KMS-11 (cell line): ENCODE data around the gene TPM4.
"Not testable (repeated sequence)": the region's sequence is repeated elsewhere in the genome, so short reads cannot be mapped to it uniquely, and the experiment has no call there.

Experiments used
- H2AFZ ChIP-seq: fragments of 200-600 bp; sonication (generic); 2 replicates; pipeline ENCODE4 v1.6.1; 2016; ENCODE audit warnings: antibody characterized with exemption, mixed run types, low read depth
- H3K27ac ChIP-seq: fragments of 200-600 bp; sonication (generic); 2 replicates; pipeline ENCODE4 v1.6.1; 2016; ENCODE audit warnings: mild to moderate bottlenecking, mixed run types
- H3K27me3 ChIP-seq: fragments of 200-600 bp; sonication (generic); 2 replicates; pipeline ENCODE4 v1.6.1; 2017; ENCODE audit warnings: mild to moderate bottlenecking, low read depth, mixed run types, moderate library complexity; ENCODE audit not compliant: insufficient read depth
- H3K36me3 ChIP-seq: fragments of 200-600 bp; sonication (generic); 2 replicates; pipeline ENCODE4 v1.6.1; 2017; ENCODE audit warnings: mild to moderate bottlenecking, mixed run types; ENCODE audit not compliant: insufficient read depth
- H3K4me1 ChIP-seq: fragments of 200-600 bp; sonication (generic); 2 replicates; pipeline ENCODE4 v1.6.1; 2016; ENCODE audit warnings: mild to moderate bottlenecking, low read depth, mixed run types; ENCODE audit not compliant: poor library complexity, severe bottlenecking
- H3K4me2 ChIP-seq: fragments of 200-600 bp; sonication (generic); 2 replicates; pipeline ENCODE4 v1.7.0; 2016; ENCODE audit warnings: mild to moderate bottlenecking, mixed run types
- H3K4me3 ChIP-seq: fragments of 200-600 bp; sonication (generic); IDR thresholded peaks from 2 replicates; pipeline ENCODE4 v1.6.1; 2017; ENCODE audit warnings: low read depth, low read length, mixed read lengths; ENCODE audit not compliant: insufficient read depth
- H3K79me2 ChIP-seq: fragments of 200-600 bp; sonication (generic); 2 replicates; pipeline ENCODE4 v1.6.1; 2016; ENCODE audit warnings: low read depth, mixed run types; ENCODE audit not compliant: insufficient read depth
- H3K9ac ChIP-seq: fragments of 200-600 bp; sonication (generic); 2 replicates; pipeline ENCODE4 v1.6.1; 2016; ENCODE audit warnings: mild to moderate bottlenecking, mixed run types
- H4K20me1 ChIP-seq: fragments of 200-600 bp; sonication (generic); 2 replicates; pipeline ENCODE4 v1.6.1; 2016; ENCODE audit warnings: mild to moderate bottlenecking, mixed run types; ENCODE audit not compliant: insufficient read depth
- CTCF ChIP-seq: fragments of 200-600 bp; sonication (generic); conservative IDR thresholded peaks from 2 replicates; pipeline ENCODE4 v1.6.1; 2017; ENCODE audit warnings: low read depth, mild to moderate bottlenecking, antibody characterized with exemption, low read length, moderate library complexity, mixed read lengths

The TPM4 gene

GRCh38 chr19:16096280-16096855 lies 20.1 kb downstream of the TPM4 start:
- no peak for TF ChIP-seq CTCF
- H3K4me3 ChIP-seq: no peak overlapping the region
- peaks cover 9% of the 10 kb centered on the region; the same call in 1 of the 2 replicates for H3K36me3 ChIP-seq
- H3K79me2 ChIP-seq: no peaks in the 10 kb centered on the region; the same call in 1 of the 2 replicates
- no peak overlapping the region for H3K9ac ChIP-seq
- no peak overlapping the region for H3K4me2 ChIP-seq
- H4K20me1 ChIP-seq: no peaks in the 10 kb centered on the region
- no peaks in the 10 kb centered on the region for H3K4me1 ChIP-seq
- no peaks in the 10 kb centered on the region for H3K27me3 ChIP-seq
- no peak overlapping the region for H3K27ac ChIP-seq
- no peak overlapping the region for H2AFZ ChIP-seq

DNA sequence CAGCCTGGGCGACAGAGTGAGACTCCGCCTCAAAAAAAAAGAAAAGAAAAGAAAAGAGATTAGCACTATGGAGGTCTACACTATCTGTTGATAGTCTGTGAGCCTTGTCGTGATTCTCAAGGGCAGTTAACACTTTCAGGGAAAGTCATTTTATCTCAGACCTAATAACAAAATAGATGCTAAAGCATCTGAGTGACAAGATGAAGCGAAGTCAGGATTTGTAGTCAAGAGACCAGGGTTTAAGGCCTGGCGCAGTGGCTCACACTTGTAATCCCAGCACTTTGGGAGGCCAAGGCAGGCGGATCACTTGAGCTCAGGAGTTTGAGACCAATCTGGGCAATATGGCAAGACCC lies 22.1 kb downstream of the TPM4 start:
- no peak for TF ChIP-seq CTCF
- Histone ChIP-seq H3K27me3 (no peaks in the 10 kb centered on the region), H3K4me2 (no peak overlapping the region), H3K4me3 (no peak overlapping the region), H4K20me1 (no peaks in the 10 kb centered on the region), H2AFZ (no peak overlapping the region), H3K79me2 (no peaks in the 10 kb centered on the region; the same call in 1 of the 2 replicates), H3K4me1 (no peaks in the 10 kb centered on the region), H3K9ac (no peak overlapping the region), H3K27ac (no peak overlapping the region), H3K36me3 (peaks cover 3% of the 10 kb centered on the region; the same call in 1 of the 2 replicates)

- Histone ChIP-seq H3K4me3 (no peak overlapping the region), H3K4me2 (no peak overlapping the region), H3K27me3 (no peaks in the 10 kb centered on the region), H3K9ac (no peak overlapping the region), H3K36me3 (peaks cover 3% of the 10 kb centered on the region; the same call in 1 of the 2 replicates), H3K27ac (no peak overlapping the region), H3K79me2 (no peaks in the 10 kb centered on the region; the same call in 1 of the 2 replicates), H4K20me1 (no peaks in the 10 kb centered on the region), H3K4me1 (no peaks in the 10 kb centered on the region), H2AFZ (no peak overlapping the region)
- no peak for TF ChIP-seq CTCF
Observed at GRCh38 chr19:16098821-16099220, 22.5 kb downstream of the TPM4 start.

DNA sequence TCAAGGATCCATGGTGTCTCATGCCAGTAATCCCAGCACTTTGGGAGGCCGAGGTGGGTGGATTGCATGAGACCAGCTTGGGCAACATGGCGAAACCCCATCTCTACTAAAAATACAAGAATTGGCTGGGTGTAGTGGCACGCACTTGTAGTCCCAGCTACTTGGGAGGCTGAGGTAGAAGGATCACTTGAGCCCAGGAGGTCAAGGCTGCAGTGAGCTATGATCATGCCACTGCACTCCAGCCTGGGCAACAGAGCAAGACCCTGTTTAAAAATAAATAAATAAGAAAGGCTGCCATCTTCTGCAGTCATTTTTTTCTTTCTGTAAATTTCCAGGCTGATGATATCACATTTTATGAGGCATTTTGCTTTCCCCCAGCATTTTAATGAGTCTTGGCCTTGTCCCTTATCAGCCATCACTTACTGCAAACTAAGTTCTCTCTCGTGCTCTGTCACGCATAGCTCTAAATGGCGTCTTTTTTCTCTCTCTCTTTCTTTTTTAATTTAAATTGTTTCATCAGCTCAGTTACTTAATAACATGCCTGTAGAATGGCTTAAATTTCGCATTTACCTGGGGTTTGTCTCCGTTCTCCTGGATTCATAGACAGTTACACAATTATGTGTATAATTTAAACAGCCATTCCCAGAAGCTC lies 23.1 kb downstream of the TPM4 start:
- H3K4me3 ChIP-seq, H3K27me3 ChIP-seq, H3K79me2 ChIP-seq, H3K27ac ChIP-seq, H4K20me1 ChIP-seq, H3K4me1 ChIP-seq, H3K4me2 ChIP-seq, H3K36me3 ChIP-seq, H3K9ac ChIP-seq, H2AFZ ChIP-seq: not testable (repeated sequence)

- Histone ChIP-seq H3K4me3 (no peak overlapping the region), H3K27ac (no peak overlapping the region)
Observed at GRCh38 chr19:16100524-16100923, 24.2 kb downstream of the TPM4 start.

More at GRCh38 chr19:16100524-16100923, 24.2 kb downstream of the TPM4 start:
- H3K27me3 ChIP-seq: no peaks in the 10 kb centered on the region
- no peak overlapping the region for H3K9ac ChIP-seq
- no peaks in the 10 kb centered on the region for H4K20me1 ChIP-seq
- TF ChIP-seq CTCF: no peak
- no peaks in the 10 kb centered on the region for H3K79me2 ChIP-seq
- no peak overlapping the region for H2AFZ ChIP-seq
- no peaks in the 10 kb centered on the region for H3K4me1 ChIP-seq
- peaks cover under 1% of the 10 kb centered on the region; the same call in 1 of the 2 replicates for H3K36me3 ChIP-seq
- no peak overlapping the region for H3K4me2 ChIP-seq
